Neural progenitor cell (in vitro differentiated cells): ENCODE measurements around the gene MYBPH. TPM values are rescaled to one million over a fixed set of nuclear protein-coding genes. Genes with fewer than 3 reads are reported as not detected.

Experiments
- DNase-seq: peaks from one replicate; pipeline ENCODE4 v3.0.0-alpha.2; 2016; ENCODE audit warnings: low spot score
- H2AFZ ChIP-seq: fragments of 200-600 bp; sonication (generic); replicated peaks from 2 replicates; pipeline ENCODE4 v1.6.1; 2016; ENCODE audit warnings: antibody characterized with exemption
- H3F3A ChIP-seq: fragments of 200-600 bp; sonication (generic); 2 replicates; pipeline ENCODE4 v1.6.1; 2016; ENCODE audit warnings: antibody characterized with exemption, low read depth
- H3K27ac ChIP-seq: fragments of 200-600 bp; sonication (generic); 2 replicates; pipeline ENCODE4 v1.5.1; 2016; ENCODE audit warnings: mild to moderate bottlenecking
- H3K27me3 ChIP-seq: fragments of 200-600 bp; sonication (generic); 2 replicates; pipeline ENCODE4 v1.6.1; 2016; ENCODE audit warnings: mild to moderate bottlenecking, moderate library complexity
- H3K36me3 ChIP-seq: fragments of 200-600 bp; sonication (generic); 2 replicates; pipeline ENCODE4 v1.5.1; 2016
- H3K4me1 ChIP-seq: fragments of 200-600 bp; sonication (generic); 2 replicates; pipeline ENCODE4 v1.6.1; 2016; ENCODE audit warnings: mixed run types
- H3K4me2 ChIP-seq: fragments of 200-600 bp; sonication (generic); 2 replicates; pipeline ENCODE4 v1.6.1; 2016
- H3K4me3 ChIP-seq: fragments of 200-600 bp; sonication (generic); 2 replicates; pipeline ENCODE4 v1.5.1; 2016
- H3K79me2 ChIP-seq: fragments of 200-600 bp; sonication (generic); 2 replicates; pipeline ENCODE4 v1.6.1; 2016; ENCODE audit warnings: low read depth
- H3K9ac ChIP-seq: fragments of 200-600 bp; sonication (generic); 2 replicates; pipeline ENCODE4 v1.6.1; 2016
- H3K9me3 ChIP-seq: fragments of 200-600 bp; sonication (generic); 2 replicates; pipeline ENCODE4 v1.5.1; 2016; ENCODE audit warnings: low read depth
- H4K20me1 ChIP-seq: fragments of 200-600 bp; sonication (generic); 2 replicates; pipeline ENCODE4 v1.6.1; 2016; ENCODE audit warnings: low read depth
- H3K27ac Mint-ChIP-seq: 3 replicates; pipeline ENCODE4 v1.8.0; 2021; ENCODE audit warnings: mixed read lengths
- H3K27me3 Mint-ChIP-seq: 2 replicates; pipeline ENCODE4 v1.8.0; 2022; ENCODE audit warnings: low read depth, mild to moderate bottlenecking, inconsistent platforms, moderate library complexity, mixed read lengths; ENCODE audit not compliant: insufficient read depth
- H3K36me3 Mint-ChIP-seq: 3 replicates; pipeline ENCODE4 v1.8.0; 2021; ENCODE audit warnings: mixed read lengths
- H3K4me1 Mint-ChIP-seq: 3 replicates; pipeline ENCODE4 v1.8.0; 2021; ENCODE audit warnings: mixed read lengths
- H3K4me3 Mint-ChIP-seq: 3 replicates; pipeline ENCODE4 v1.8.0; 2021; ENCODE audit warnings: mild to moderate bottlenecking, moderate library complexity, mixed read lengths
- H3K9me3 Mint-ChIP-seq: 3 replicates; pipeline ENCODE4 v1.8.0; 2020; ENCODE audit warnings: mixed read lengths
- CTCF ChIP-seq: fragments of 200-600 bp; sonication (generic); IDR thresholded peaks from 2 replicates; pipeline ENCODE4 v1.5.1; 2017; ENCODE audit warnings: antibody characterized with exemption, mild to moderate bottlenecking
- EZH2 ChIP-seq: fragments of 200-600 bp; sonication (generic); IDR thresholded peaks from 2 replicates; pipeline ENCODE4 v1.6.1; 2017; ENCODE audit warnings: antibody characterized with exemption, mild to moderate bottlenecking, moderate library complexity
- EZH2phosphoT487 ChIP-seq: fragments of 200-600 bp; sonication (generic); IDR thresholded peaks from 2 replicates; pipeline ENCODE4 v1.6.1; 2017; ENCODE audit warnings: antibody characterized with exemption
- total RNA-seq: library from RNA; depleted of rRNA; stranded (reverse); fragments of >200 nt; gene quantifications from 2 replicates; pipeline ENCODE4 v1.2.3, GENCODE V29; 2015; ENCODE audit warnings: low replicate concordance

Gene MYBPH
- total RNA-seq, 1 donor from 2014 or later, result not detected

DNA sequence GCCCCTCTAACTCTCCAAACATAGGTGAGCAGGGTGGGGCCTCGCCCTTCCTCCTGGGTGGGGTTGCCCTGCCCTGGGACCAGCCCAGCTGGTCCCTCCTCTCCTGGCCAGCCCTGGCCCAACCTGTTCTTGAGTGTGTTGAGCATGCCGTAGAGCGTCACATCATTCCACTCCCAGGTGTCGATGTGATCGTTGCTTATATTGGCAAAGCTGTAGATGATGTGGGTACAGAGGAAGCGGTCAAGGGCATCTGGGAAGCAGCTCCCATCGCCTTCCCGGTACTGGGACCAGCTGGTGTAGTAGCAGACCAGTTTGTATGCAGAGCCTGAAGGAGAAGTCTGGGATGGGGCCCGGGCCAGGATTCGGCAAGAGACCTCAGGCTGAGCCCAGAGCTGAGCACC is 9.4 kb upstream of the MYBPH start:
- no peak overlapping the region for H3K4me3 ChIP-seq
- no peak overlapping the region for H3K27ac ChIP-seq
- DNase-seq, result peak; percentile 17
- Mint-ChIP-seq H3K4me3 (no peak overlapping the region), H3K27ac (no peak overlapping the region), H3K27me3 (peaks cover 8% of the 10 kb centered on the region), H3K4me1 (peaks cover 53% of the 10 kb centered on the region), H3K36me3 (no peaks in the 10 kb centered on the region), H3K9me3 (no peaks in the 10 kb centered on the region)
- no peak overlapping the region for H2AFZ ChIP-seq
- no peak overlapping the region for H3K9ac ChIP-seq
- TF ChIP-seq EZH2phosphoT487, result no peak
- no peak for TF ChIP-seq CTCF
- H3K9me3 ChIP-seq, result no peaks in the 10 kb centered on the region
- no peak overlapping the region for H3K4me2 ChIP-seq
- H3K4me1 ChIP-seq, result peaks cover 43% of the 10 kb centered on the region
- peaks cover 24% of the 10 kb centered on the region for H3F3A ChIP-seq
- H3K79me2 ChIP-seq, result no peaks in the 10 kb centered on the region
- H4K20me1 ChIP-seq, result no peaks in the 10 kb centered on the region
- no peaks in the 10 kb centered on the region for H3K27me3 ChIP-seq
- H3K36me3 ChIP-seq, result no peaks in the 10 kb centered on the region

DNA sequence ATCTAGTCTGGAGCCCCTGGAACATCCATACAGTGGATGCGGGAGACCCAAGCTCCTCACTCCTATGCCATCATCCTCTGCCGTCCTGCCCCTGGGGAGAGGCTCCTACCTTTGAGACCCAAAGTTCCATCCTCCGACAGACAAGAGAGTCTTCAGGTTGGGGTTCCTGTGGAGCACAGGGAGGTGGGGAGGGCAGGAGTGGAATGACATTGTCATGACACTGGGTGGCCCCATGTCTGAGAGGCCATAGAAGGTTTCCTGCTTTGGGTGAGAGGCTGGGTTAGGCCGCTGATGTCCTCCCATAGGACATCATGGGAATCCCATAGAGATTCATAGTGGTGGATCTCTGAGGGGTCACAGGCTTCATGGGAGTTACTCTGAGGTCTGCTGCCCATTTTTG is 8.8 kb upstream of the MYBPH start:
- Mint-ChIP-seq H3K27me3 (peaks cover 8% of the 10 kb centered on the region), H3K36me3 (no peaks in the 10 kb centered on the region), H3K4me3 (no peak overlapping the region), H3K4me1 (peaks cover 57% of the 10 kb centered on the region), H3K9me3 (no peaks in the 10 kb centered on the region), H3K27ac (no peak overlapping the region)
- H3F3A ChIP-seq, result peaks cover 24% of the 10 kb centered on the region
- no peaks in the 10 kb centered on the region for H3K27me3 ChIP-seq
- no peaks in the 10 kb centered on the region for H3K9me3 ChIP-seq
- no peak for TF ChIP-seq CTCF
- no peak for TF ChIP-seq EZH2
- no peak for TF ChIP-seq EZH2phosphoT487
- peaks cover 49% of the 10 kb centered on the region for H3K4me1 ChIP-seq
- DNase-seq, result no peak
- H3K4me3 ChIP-seq, result no peak overlapping the region
- no peaks in the 10 kb centered on the region for H3K79me2 ChIP-seq
- H3K9ac ChIP-seq, result no peak overlapping the region
- H3K27ac ChIP-seq, result no peak overlapping the region
- no peak overlapping the region for H2AFZ ChIP-seq
- no peak overlapping the region for H3K4me2 ChIP-seq
- no peaks in the 10 kb centered on the region for H4K20me1 ChIP-seq
- H3K36me3 ChIP-seq, result no peaks in the 10 kb centered on the region

- Mint-ChIP-seq H3K36me3 (no peaks in the 10 kb centered on the region), H3K27me3 (peaks cover 10% of the 10 kb centered on the region), H3K4me3 (no peak overlapping the region), H3K9me3 (no peaks in the 10 kb centered on the region), H3K4me1 (peaks cover 63% of the 10 kb centered on the region), H3K27ac (no peak overlapping the region)
- Histone ChIP-seq H2AFZ (no peak overlapping the region), H3K27me3 (no peaks in the 10 kb centered on the region), H3K4me3 (no peak overlapping the region), H3K4me2 (no peak overlapping the region), H3F3A (peaks cover 24% of the 10 kb centered on the region), H3K9ac (no peak overlapping the region), H4K20me1 (no peaks in the 10 kb centered on the region), H3K36me3 (no peaks in the 10 kb centered on the region), H3K4me1 (peaks cover 55% of the 10 kb centered on the region), H3K27ac (no peak overlapping the region), H3K79me2 (no peaks in the 10 kb centered on the region), H3K9me3 (no peaks in the 10 kb centered on the region)
- no peak for DNase-seq
- no peak for TF ChIP-seq CTCF
- no peak for TF ChIP-seq EZH2phosphoT487
- no peak for TF ChIP-seq EZH2
Observed at GRCh38 chr1:203183828-203184227, 8.2 kb upstream of the MYBPH start.
